Measurements from ENCODE around the gene POTEC. TPM values are rescaled to one million over a fixed set of nuclear protein-coding genes. Genes with fewer than 3 reads are reported as not detected.
"Not testable (repeated sequence)": the region's sequence is repeated elsewhere in the genome, so short reads cannot be mapped to it uniquely, and the experiment has no call there.

The POTEC gene
- total and polyA plus RNA-seq, 10 of the 15 experiments (the other 5 are each of a cell fraction or from before 2014, with no cell fraction given), result not detected

GRCh38 chr18:14474752-14475151 is 68.6 kb downstream of the POTEC start:
- H4K20me1 ChIP-seq (ENCODE audit: control insufficient read depth, insufficient read depth); H3K4me1 ChIP-seq (ENCODE audit: control insufficient read depth, insufficient read depth, low read length); H3K36me3 ChIP-seq (ENCODE audit: control insufficient read depth in 2 of 2, insufficient read depth in 2 of 2, low read length in 1 of 2); H3K79me2 ChIP-seq (ENCODE audit: control insufficient read depth, insufficient read depth, low read length); H3K9ac ChIP-seq (ENCODE audit: control insufficient read depth, insufficient read depth, low read length); H3K4me3 ChIP-seq; CTCF ChIA-PET; SMC1A ChIA-PET (ENCODE audit: uncharacterized antibody, unreplicated experiment); BruUV-seq (replicated peaks); H3K4me2 ChIP-seq (ENCODE audit: control insufficient read depth, insufficient read depth); RAD21 ChIA-PET (ENCODE audit: unreplicated experiment); H2AFZ ChIP-seq (ENCODE audit: control insufficient read depth, low read depth, low read length); H3K9me3 ChIP-seq (replicated peaks; ENCODE audit: control insufficient read depth, insufficient read depth, low read length); H3K27me3 ChIP-seq (replicated peaks in 1 of 2; ENCODE audit: control insufficient read depth in 2 of 2, insufficient read depth in 2 of 2, low read length in 1 of 2); FAIRE-seq; POLR2A ChIA-PET; in situ Hi-C loops (cut with MboI); intact Hi-C loops (cut with micrococcal nuclease; ENCODE audit: unreplicated experiment); H3K27ac ChIP-seq (ENCODE audit: control insufficient read depth, insufficient read depth); DNase-seq (ENCODE audit: low read depth, low spot score); ATAC-seq: not testable (repeated sequence)
- no CpG with 5 or more reads among the region's 22 CpGs for WGBS (ENCODE audit: insufficient coverage, insufficient replicate concordance, low lambda C conversion rate, missing lambda C conversion rate)

DNA sequence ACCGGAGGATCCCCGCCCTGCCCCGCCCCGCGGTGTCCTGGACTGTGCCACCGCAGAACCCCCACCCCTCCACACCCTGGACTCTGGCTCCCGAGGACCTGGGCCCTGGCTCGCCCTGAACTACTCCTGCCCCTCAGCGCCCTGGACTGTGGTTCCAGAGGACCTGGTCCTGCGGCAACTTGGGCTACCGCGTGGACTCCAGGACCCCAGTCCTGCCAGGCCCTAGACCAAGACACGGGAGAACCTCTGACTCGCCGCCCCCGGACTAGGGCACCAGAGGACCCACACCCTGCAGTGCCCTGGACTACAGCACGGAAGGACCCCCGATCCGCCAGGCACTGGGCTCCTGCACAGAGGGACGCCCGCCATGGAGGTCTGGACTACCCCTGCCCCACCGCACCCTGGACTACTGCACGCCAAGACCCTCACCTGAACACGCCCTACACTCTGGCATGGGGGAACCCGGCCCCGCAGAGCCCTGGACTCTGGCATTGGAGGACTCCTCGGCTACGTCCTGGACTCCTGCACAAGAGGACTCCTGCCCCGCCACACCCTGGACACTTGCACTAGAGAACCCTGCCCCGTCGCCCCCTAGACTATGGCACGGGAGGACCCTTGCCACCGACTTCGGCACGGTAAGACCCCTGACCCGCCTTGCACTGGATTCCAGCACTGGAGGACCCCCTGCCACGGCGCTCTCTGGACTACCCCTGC is 69.2 kb downstream of the POTEC start:
- in situ Hi-C loops (cut with MboI); CTCF ChIA-PET; H2AFZ ChIP-seq (ENCODE audit: control insufficient read depth, low read depth, low read length); intact Hi-C loops (cut with micrococcal nuclease; ENCODE audit: unreplicated experiment); SMC1A ChIA-PET (ENCODE audit: uncharacterized antibody, unreplicated experiment); H3K9ac ChIP-seq (ENCODE audit: control insufficient read depth, insufficient read depth, low read length); H3K4me2 ChIP-seq (ENCODE audit: control insufficient read depth, insufficient read depth); H4K20me1 ChIP-seq (ENCODE audit: control insufficient read depth, insufficient read depth); H3K4me1 ChIP-seq (ENCODE audit: control insufficient read depth, insufficient read depth, low read length); H3K9me3 ChIP-seq (replicated peaks; ENCODE audit: control insufficient read depth, insufficient read depth, low read length); ATAC-seq; H3K79me2 ChIP-seq (ENCODE audit: control insufficient read depth, insufficient read depth, low read length); RAD21 ChIA-PET (ENCODE audit: unreplicated experiment); FAIRE-seq; DNase-seq (ENCODE audit: low read depth, low spot score); POLR2A ChIA-PET; H3K27me3 ChIP-seq (replicated peaks in 1 of 2; ENCODE audit: control insufficient read depth in 2 of 2, insufficient read depth in 2 of 2, low read length in 1 of 2); BruUV-seq (replicated peaks); H3K4me3 ChIP-seq; H3K27ac ChIP-seq (ENCODE audit: control insufficient read depth, insufficient read depth); H3K36me3 ChIP-seq (ENCODE audit: control insufficient read depth in 2 of 2, insufficient read depth in 2 of 2, low read length in 1 of 2): not testable (repeated sequence)
- 74% methylated on average over 19 of the region's 38 CpGs for WGBS (ENCODE audit: insufficient coverage, insufficient replicate concordance, low lambda C conversion rate, missing lambda C conversion rate)

GRCh38 chr18:14473250-14474006 is 70.0 kb downstream of the POTEC start:
- H2AFZ ChIP-seq (ENCODE audit: control insufficient read depth, low read depth, low read length); H3K4me3 ChIP-seq; H3K36me3 ChIP-seq (ENCODE audit: control insufficient read depth in 2 of 2, insufficient read depth in 2 of 2, low read length in 1 of 2); POLR2A ChIA-PET; H4K20me1 ChIP-seq (ENCODE audit: control insufficient read depth, insufficient read depth); H3K4me2 ChIP-seq (ENCODE audit: control insufficient read depth, insufficient read depth); H3K27me3 ChIP-seq (replicated peaks in 1 of 2; ENCODE audit: control insufficient read depth in 2 of 2, insufficient read depth in 2 of 2, low read length in 1 of 2); H3K27ac ChIP-seq (ENCODE audit: control insufficient read depth, insufficient read depth); CTCF ChIA-PET; H3K79me2 ChIP-seq (ENCODE audit: control insufficient read depth, insufficient read depth, low read length); H3K9me3 ChIP-seq (replicated peaks; ENCODE audit: control insufficient read depth, insufficient read depth, low read length); DNase-seq (ENCODE audit: low read depth, low spot score); SMC1A ChIA-PET (ENCODE audit: uncharacterized antibody, unreplicated experiment); intact Hi-C loops (cut with micrococcal nuclease; ENCODE audit: unreplicated experiment); BruUV-seq (replicated peaks); FAIRE-seq; H3K4me1 ChIP-seq (ENCODE audit: control insufficient read depth, insufficient read depth, low read length); RAD21 ChIA-PET (ENCODE audit: unreplicated experiment); ATAC-seq; in situ Hi-C loops (cut with MboI); H3K9ac ChIP-seq (ENCODE audit: control insufficient read depth, insufficient read depth, low read length): not testable (repeated sequence)
- WGBS (ENCODE audit: insufficient coverage, insufficient replicate concordance, low lambda C conversion rate, missing lambda C conversion rate), result 77% methylated on average over 19 of the region's 23 CpGs

- RAD21 ChIA-PET (ENCODE audit: unreplicated experiment); CTCF ChIA-PET; in situ Hi-C loops (cut with MboI); H2AFZ ChIP-seq (ENCODE audit: control insufficient read depth, low read depth, low read length); H3K4me3 ChIP-seq; H3K4me1 ChIP-seq (ENCODE audit: control insufficient read depth, insufficient read depth, low read length); H3K27ac ChIP-seq (ENCODE audit: control insufficient read depth, insufficient read depth); FAIRE-seq; H3K27me3 ChIP-seq (replicated peaks in 1 of 2; ENCODE audit: control insufficient read depth in 2 of 2, insufficient read depth in 2 of 2, low read length in 1 of 2); intact Hi-C loops (cut with micrococcal nuclease; ENCODE audit: unreplicated experiment); H4K20me1 ChIP-seq (ENCODE audit: control insufficient read depth, insufficient read depth); H3K79me2 ChIP-seq (ENCODE audit: control insufficient read depth, insufficient read depth, low read length); DNase-seq (ENCODE audit: low read depth, low spot score); H3K36me3 ChIP-seq (ENCODE audit: control insufficient read depth in 2 of 2, insufficient read depth in 2 of 2, low read length in 1 of 2); H3K9ac ChIP-seq (ENCODE audit: control insufficient read depth, insufficient read depth, low read length); H3K4me2 ChIP-seq (ENCODE audit: control insufficient read depth, insufficient read depth); BruUV-seq (replicated peaks); POLR2A ChIA-PET; SMC1A ChIA-PET (ENCODE audit: uncharacterized antibody, unreplicated experiment); ATAC-seq; H3K9me3 ChIP-seq (replicated peaks; ENCODE audit: control insufficient read depth, insufficient read depth, low read length): not testable (repeated sequence)
- WGBS (ENCODE audit: insufficient coverage, insufficient replicate concordance, low lambda C conversion rate, missing lambda C conversion rate), result 0% methylated on average over 3 of the region's 3 CpGs
Observed at GRCh38 chr18:14471286-14471685, 72.1 kb downstream of the POTEC start.

All from GM12878 (cell line).